SK-N-SH treated with all-trans-retinoic acid at 6 μM for 48 hours (cell line): ENCODE data around the gene RBM17.
"Not testable (repeated sequence)": the region's sequence is repeated elsewhere in the genome, so short reads cannot be mapped to it uniquely, and the experiment has no call there.

Experiments
- ATAC-seq: fragments of 200-7000 bp; cut with Tn5 transposase; 3 replicates; pipeline ENCODE4 v1.9.1; 2020; ENCODE audit warnings: mild to moderate bottlenecking, moderate library complexity
- ARNTL ChIP-seq: fragments of 450-650 bp; formaldehyde crosslinking; IDR thresholded peaks from 2 replicates; pipeline ENCODE4 v1.5.0; 2020; ENCODE audit warnings: low read depth, mild to moderate bottlenecking, moderate library complexity, borderline replicate concordance
- CSDC2 ChIP-seq: fragments of 250-450 bp; sonication (Bioruptor Pico); IDR thresholded peaks from 2 replicates; pipeline ENCODE4 v1.5.0; 2020; ENCODE audit warnings: mild to moderate bottlenecking, moderate library complexity
- ESRRG ChIP-seq: fragments of 250-450 bp; sonication (Bioruptor Pico); IDR thresholded peaks from 2 replicates; pipeline ENCODE4 v1.6.1; 2021; ENCODE audit warnings: mild to moderate bottlenecking
- GLIS3 ChIP-seq: fragments of 250-450 bp; sonication (Bioruptor Pico); IDR thresholded peaks from 2 replicates; pipeline ENCODE4 v1.5.0; 2020; ENCODE audit warnings: mild to moderate bottlenecking, moderate library complexity
- ISL1 ChIP-seq: fragments of 250-450 bp; sonication (Bioruptor Pico); IDR thresholded peaks from 2 replicates; pipeline ENCODE4 v2.1.2; 2022; ENCODE audit warnings: mild to moderate bottlenecking, moderate library complexity
- OSR1 ChIP-seq: fragments of 250-450 bp; sonication (Bioruptor Pico); IDR thresholded peaks from 2 replicates; pipeline ENCODE4 v1.8.0; 2022; ENCODE audit warnings: moderate library complexity, mild to moderate bottlenecking, inconsistent platforms
- RARB ChIP-seq: fragments of 250-450 bp; sonication (Bioruptor Pico); IDR thresholded peaks from 2 replicates; pipeline ENCODE4 v1.8.0; 2021; ENCODE audit warnings: mild to moderate bottlenecking, moderate library complexity
- SNAI2 ChIP-seq: fragments of 250-450 bp; sonication (Bioruptor Pico); IDR thresholded peaks from 2 replicates; pipeline ENCODE4 v1.5.0; 2020; ENCODE audit warnings: mild to moderate bottlenecking, moderate library complexity
- TCF4 ChIP-seq: fragments of 250-450 bp; sonication (Bioruptor Pico); IDR thresholded peaks from 2 replicates; pipeline ENCODE4 v1.8.0; 2021; ENCODE audit warnings: mild to moderate bottlenecking, moderate library complexity, borderline replicate concordance
- TOX ChIP-seq: fragments of 250-450 bp; sonication (Bioruptor Pico); IDR thresholded peaks from 2 replicates; pipeline ENCODE4 v1.8.0; 2021; ENCODE audit warnings: mild to moderate bottlenecking, moderate library complexity, borderline replicate concordance
- ZC3H10 ChIP-seq: fragments of 250-450 bp; sonication (Bioruptor Pico); IDR thresholded peaks from 2 replicates; pipeline ENCODE4 v1.5.1; 2021; ENCODE audit warnings: mild to moderate bottlenecking, moderate library complexity
- ZFP3 ChIP-seq: fragments of 250-450 bp; sonication (Bioruptor Pico); IDR thresholded peaks from 2 replicates; pipeline ENCODE4 v1.5.0; 2020; ENCODE audit warnings: mild to moderate bottlenecking, moderate library complexity
- ZFP30 ChIP-seq: fragments of 450-650 bp; formaldehyde crosslinking; IDR thresholded peaks from 2 replicates; pipeline ENCODE4 v1.5.0; 2022; ENCODE audit warnings: mild to moderate bottlenecking, moderate library complexity
- ZNF565 ChIP-seq: fragments of 450-650 bp; formaldehyde crosslinking; conservative IDR thresholded peaks from 2 replicates; pipeline ENCODE4 v1.5.0; 2020; ENCODE audit warnings: low read depth, mild to moderate bottlenecking, moderate library complexity
- ZNF70 ChIP-seq: fragments of 450-650 bp; formaldehyde crosslinking; IDR thresholded peaks from 2 replicates; pipeline ENCODE4 v1.5.0; 2020; ENCODE audit warnings: mild to moderate bottlenecking, moderate library complexity
- ZNF8 ChIP-seq: fragments of 450-650 bp; formaldehyde crosslinking; IDR thresholded peaks from 2 replicates; pipeline ENCODE4 v1.5.0; 2020; ENCODE audit warnings: mild to moderate bottlenecking, moderate library complexity
- TF ChIP-seq, protein P1 (sequence below): fragments of 250-450 bp; sonication (Bioruptor Pico); IDR thresholded peaks from 2 replicates; pipeline ENCODE4 v1.8.0; 2020; ENCODE audit warnings: mild to moderate bottlenecking, moderate library complexity, borderline replicate concordance
- TF ChIP-seq, protein P2 (sequence below): fragments of 250-450 bp; sonication (Bioruptor Pico); IDR thresholded peaks from 2 replicates; pipeline ENCODE4 v1.5.1; 2021; ENCODE audit warnings: mild to moderate bottlenecking, moderate library complexity
- TF ChIP-seq, protein P3 (sequence below): fragments of 250-450 bp; sonication (Bioruptor Pico); IDR thresholded peaks from 2 replicates; pipeline ENCODE4 v1.8.0; 2021; ENCODE audit warnings: low read depth, mild to moderate bottlenecking, moderate library complexity, borderline replicate concordance
- TF ChIP-seq, protein P4 (sequence below): fragments of 250-450 bp; sonication (Bioruptor Pico); IDR thresholded peaks from 2 replicates; pipeline ENCODE4 v1.5.0; 2020; ENCODE audit warnings: mild to moderate bottlenecking, moderate library complexity
- TF ChIP-seq, protein P5 (sequence below): fragments of 250-450 bp; sonication (Bioruptor Pico); IDR thresholded peaks from 2 replicates; pipeline ENCODE4 v1.5.1; 2020; ENCODE audit warnings: low read depth, mild to moderate bottlenecking, moderate library complexity

RBM17 gene

DNA sequence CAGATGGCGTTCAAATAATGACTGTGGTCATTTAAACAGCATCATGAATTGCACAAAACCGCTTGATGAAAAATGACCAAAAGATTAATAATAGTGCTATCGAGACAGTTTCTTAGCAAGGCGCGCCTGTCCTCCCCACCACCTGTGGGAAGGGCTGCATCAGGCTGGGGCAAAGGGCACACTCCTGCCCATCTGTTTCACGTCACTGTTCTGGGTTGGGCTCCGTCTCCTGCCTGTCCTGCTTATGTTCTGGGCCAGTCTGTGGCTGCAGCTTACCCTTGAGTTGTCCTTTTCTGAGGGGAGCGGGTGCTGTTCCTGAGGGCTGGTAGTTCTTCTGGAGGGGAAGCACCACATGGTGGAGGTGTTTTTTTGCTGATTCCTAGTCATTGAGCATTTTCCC lies 13.3 kb downstream of the RBM17 start:
- no peak for TF ChIP-seq ZNF565 (CRISPR knock-in tag)
- no peak for TF ChIP-seq ESRRG (CRISPR knock-in tag)
- no peak for ATAC-seq

DNA sequence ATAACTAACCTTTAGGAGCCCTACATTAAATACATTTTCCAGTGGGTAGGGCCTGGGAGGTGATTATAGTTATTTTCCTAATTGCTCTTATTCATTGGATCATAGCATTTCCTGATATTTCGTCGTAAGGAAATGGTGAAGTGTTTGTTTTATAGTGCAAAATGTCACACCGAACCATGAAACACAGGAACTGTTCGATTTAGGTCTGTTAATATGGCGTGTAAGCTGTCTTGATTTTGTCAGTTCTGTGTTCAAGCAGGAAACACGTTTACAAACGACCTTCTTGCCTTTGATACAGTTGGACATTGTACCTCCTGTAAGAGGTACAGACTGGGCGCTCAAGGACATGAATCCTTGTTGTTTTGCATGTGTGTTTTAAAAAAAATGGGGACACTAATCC lies 14.8 kb downstream of the RBM17 start:
- no peak for ATAC-seq
- TF ChIP-seq ZFP3 (no peak), ARNTL (CRISPR knock-in tag) (no peak), ZNF8 (CRISPR knock-in tag) (no peak), TOX (CRISPR knock-in tag) (no peak), ZC3H10 (CRISPR knock-in tag) (no peak), OSR1 (no peak), ZFP30 (no peak), ISL1 (no peak), ESRRG (CRISPR knock-in tag) (no peak), TCF4 (CRISPR knock-in tag) (no peak), ZNF565 (CRISPR knock-in tag) (no peak)

DNA sequence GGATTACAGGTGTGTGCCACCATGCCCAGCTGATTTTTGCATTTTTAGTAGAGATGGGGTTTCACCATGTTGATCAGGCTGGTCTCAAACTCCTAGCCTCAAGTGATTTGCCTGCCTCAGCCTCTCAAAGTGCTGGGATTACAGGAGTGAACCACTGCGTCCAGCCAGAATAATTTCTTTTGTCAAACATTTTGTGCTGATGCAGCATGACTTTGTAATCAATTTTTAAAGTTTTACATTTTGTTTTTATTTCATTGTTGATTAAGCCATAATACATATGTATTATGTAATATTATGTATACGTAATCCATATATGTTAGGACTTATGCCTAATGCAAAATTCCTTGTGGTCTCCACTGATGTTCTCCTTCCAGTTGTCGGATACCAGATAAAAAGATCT lies 18.8 kb downstream of the RBM17 start:
- ATAC-seq, result not testable (repeated sequence)

DNA sequence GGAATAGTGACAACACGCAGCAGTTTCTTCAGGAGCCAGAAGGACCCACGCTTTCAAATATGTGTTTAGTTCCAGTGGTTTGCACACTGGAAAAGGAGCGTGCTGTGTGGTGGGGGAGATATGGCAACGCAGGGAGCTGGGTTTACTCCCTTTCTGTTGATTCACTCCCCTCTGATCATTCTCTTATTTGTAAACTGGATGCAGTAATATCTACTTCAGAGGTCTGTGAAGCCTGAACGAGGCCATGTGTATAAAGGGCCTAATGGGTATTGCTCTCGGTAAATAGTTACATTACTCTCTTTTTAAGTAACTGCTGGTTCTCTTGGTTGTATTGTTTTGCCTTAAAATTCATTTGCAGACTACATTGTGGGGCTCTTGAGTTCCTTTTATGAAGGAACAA lies 19.2 kb downstream of the RBM17 start:
- TF ChIP-seq ZC3H10 (CRISPR knock-in tag) (no peak), RARB (no peak), ZNF565 (CRISPR knock-in tag) (no peak)
- no peak for ATAC-seq

DNA sequence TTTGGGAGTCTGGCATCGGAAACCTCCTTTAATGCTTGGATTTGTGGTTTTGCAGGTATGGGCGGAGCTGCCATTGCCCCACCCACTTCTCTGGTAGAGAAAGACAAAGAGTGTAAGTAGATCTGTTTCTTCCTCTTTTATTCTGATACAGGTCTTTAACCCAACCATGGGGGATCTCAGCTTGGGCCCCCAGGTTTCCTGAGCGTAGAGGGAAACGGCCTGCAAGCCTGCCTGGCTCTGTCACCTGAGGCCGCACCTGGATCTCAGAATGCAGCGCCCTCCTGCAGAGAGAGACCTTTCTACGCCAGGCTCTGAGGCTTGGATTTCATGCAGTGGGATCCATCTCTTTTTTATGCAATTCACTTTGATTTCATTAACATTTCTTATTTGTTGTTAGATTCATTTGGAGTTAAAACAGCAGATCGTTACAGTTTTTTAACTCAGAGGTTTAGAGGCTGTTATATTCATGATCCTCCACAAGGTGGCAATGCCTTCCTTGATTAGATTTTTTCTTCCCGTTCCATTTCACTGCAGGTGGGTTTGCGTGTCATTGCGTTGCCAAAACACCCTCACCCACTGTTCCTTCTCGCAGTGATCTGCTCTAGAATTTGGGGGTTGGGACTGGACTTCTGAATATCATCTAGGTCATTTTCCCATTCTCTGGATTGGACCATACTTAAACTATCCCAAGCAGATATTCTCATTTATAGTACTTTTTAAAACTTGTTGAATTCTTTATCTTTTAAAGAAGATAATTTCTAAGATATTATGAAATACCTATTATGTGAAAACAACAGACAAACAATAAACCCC lies 20.0 kb downstream of the RBM17 start:
- peak; percentile 51; the same call in 1 of the 3 replicates for ATAC-seq
- TF ChIP-seq ESRRG (CRISPR knock-in tag) (no peak), ZFP30 (no peak), SNAI2 (CRISPR knock-in tag) (no peak), TOX (CRISPR knock-in tag) (no peak), GLIS3 (CRISPR knock-in tag) (no peak), RARB (no peak), ZC3H10 (CRISPR knock-in tag) (no peak), ISL1 (no peak), OSR1 (no peak), ZNF70 (CRISPR knock-in tag) (no peak), CSDC2 (no peak), TCF4 (CRISPR knock-in tag) (no peak), ZFP3 (no peak)
- TF ChIP-seq, protein P1, sequence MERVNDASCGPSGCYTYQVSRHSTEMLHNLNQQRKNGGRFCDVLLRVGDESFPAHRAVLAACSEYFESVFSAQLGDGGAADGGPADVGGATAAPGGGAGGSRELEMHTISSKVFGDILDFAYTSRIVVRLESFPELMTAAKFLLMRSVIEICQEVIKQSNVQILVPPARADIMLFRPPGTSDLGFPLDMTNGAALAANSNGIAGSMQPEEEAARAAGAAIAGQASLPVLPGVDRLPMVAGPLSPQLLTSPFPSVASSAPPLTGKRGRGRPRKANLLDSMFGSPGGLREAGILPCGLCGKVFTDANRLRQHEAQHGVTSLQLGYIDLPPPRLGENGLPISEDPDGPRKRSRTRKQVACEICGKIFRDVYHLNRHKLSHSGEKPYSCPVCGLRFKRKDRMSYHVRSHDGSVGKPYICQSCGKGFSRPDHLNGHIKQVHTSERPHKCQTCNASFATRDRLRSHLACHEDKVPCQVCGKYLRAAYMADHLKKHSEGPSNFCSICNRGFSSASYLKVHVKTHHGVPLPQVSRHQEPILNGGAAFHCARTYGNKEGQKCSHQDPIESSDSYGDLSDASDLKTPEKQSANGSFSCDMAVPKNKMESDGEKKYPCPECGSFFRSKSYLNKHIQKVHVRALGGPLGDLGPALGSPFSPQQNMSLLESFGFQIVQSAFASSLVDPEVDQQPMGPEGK, result no peak
- TF ChIP-seq, protein P2, sequence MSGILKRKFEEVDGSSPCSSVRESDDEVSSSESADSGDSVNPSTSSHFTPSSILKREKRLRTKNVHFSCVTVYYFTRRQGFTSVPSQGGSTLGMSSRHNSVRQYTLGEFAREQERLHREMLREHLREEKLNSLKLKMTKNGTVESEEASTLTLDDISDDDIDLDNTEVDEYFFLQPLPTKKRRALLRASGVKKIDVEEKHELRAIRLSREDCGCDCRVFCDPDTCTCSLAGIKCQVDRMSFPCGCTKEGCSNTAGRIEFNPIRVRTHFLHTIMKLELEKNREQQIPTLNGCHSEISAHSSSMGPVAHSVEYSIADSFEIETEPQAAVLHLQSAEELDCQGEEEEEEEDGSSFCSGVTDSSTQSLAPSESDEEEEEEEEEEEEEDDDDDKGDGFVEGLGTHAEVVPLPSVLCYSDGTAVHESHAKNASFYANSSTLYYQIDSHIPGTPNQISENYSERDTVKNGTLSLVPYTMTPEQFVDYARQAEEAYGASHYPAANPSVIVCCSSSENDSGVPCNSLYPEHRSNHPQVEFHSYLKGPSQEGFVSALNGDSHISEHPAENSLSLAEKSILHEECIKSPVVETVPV (CRISPR knock-in tag), result no peak
- TF ChIP-seq, protein P3, sequence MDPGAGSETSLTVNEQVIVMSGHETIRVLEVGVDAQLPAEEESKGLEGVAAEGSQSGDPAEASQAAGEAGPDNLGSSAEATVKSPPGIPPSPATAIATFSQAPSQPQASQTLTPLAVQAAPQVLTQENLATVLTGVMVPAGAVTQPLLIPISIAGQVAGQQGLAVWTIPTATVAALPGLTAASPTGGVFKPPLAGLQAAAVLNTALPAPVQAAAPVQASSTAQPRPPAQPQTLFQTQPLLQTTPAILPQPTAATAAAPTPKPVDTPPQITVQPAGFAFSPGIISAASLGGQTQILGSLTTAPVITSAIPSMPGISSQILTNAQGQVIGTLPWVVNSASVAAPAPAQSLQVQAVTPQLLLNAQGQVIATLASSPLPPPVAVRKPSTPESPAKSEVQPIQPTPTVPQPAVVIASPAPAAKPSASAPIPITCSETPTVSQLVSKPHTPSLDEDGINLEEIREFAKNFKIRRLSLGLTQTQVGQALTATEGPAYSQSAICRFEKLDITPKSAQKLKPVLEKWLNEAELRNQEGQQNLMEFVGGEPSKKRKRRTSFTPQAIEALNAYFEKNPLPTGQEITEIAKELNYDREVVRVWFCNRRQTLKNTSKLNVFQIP (CRISPR knock-in tag), result no peak

DNA sequence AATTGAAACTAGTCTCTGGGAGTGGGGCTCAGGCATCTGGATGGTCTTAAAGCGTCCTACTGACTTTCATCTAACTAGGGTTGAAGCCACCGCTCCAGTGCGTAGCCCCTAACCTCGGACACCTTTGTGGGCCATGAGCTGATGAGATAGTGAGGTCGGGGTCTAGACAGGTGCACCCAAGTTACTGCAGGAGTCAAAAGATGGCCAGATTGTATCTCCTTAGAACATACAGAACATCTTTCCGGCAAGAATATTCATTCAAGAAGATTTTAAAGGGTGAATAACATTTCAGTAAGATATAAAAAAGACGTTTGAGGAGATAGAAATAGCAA lies 20.6 kb downstream of the RBM17 start:
- ATAC-seq, result no peak
- TF ChIP-seq, protein P4, sequence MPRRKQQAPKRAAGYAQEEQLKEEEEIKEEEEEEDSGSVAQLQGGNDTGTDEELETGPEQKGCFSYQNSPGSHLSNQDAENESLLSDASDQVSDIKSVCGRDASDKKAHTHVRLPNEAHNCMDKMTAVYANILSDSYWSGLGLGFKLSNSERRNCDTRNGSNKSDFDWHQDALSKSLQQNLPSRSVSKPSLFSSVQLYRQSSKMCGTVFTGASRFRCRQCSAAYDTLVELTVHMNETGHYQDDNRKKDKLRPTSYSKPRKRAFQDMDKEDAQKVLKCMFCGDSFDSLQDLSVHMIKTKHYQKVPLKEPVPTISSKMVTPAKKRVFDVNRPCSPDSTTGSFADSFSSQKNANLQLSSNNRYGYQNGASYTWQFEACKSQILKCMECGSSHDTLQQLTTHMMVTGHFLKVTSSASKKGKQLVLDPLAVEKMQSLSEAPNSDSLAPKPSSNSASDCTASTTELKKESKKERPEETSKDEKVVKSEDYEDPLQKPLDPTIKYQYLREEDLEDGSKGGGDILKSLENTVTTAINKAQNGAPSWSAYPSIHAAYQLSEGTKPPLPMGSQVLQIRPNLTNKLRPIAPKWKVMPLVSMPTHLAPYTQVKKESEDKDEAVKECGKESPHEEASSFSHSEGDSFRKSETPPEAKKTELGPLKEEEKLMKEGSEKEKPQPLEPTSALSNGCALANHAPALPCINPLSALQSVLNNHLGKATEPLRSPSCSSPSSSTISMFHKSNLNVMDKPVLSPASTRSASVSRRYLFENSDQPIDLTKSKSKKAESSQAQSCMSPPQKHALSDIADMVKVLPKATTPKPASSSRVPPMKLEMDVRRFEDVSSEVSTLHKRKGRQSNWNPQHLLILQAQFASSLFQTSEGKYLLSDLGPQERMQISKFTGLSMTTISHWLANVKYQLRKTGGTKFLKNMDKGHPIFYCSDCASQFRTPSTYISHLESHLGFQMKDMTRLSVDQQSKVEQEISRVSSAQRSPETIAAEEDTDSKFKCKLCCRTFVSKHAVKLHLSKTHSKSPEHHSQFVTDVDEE, result no peak
- TF ChIP-seq ZNF565 (CRISPR knock-in tag), result no peak
- no peak for TF ChIP-seq OSR1
- TF ChIP-seq, protein P1, result no peak
- no peak for TF ChIP-seq ZFP3
- no peak for TF ChIP-seq ZC3H10 (CRISPR knock-in tag)
- TF ChIP-seq, protein P5, sequence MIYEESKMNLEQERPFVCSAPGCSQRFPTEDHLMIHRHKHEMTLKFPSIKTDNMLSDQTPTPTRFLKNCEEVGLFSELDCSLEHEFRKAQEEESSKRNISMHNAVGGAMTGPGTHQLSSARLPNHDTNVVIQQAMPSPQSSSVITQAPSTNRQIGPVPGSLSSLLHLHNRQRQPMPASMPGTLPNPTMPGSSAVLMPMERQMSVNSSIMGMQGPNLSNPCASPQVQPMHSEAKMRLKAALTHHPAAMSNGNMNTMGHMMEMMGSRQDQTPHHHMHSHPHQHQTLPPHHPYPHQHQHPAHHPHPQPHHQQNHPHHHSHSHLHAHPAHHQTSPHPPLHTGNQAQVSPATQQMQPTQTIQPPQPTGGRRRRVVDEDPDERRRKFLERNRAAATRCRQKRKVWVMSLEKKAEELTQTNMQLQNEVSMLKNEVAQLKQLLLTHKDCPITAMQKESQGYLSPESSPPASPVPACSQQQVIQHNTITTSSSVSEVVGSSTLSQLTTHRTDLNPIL, result no peak
